K562 (cell line): Measurements from ENCODE around the gene EPOP. TPM values are rescaled to one million over a fixed set of nuclear protein-coding genes. Genes with fewer than 3 reads are reported as not detected.
A peak's percentile ranks its signal among the peaks of the same experiment; 100 is the strongest.

Experiments
- ATAC-seq: fragments of 200-7000 bp; cut with Tn5 transposase; 3 replicates; pipeline ENCODE4 v1.9.1; 2020; ENCODE audit warnings: moderate library complexity
- BruUV-seq: library from RNA; stranded (reverse); fragments of 400-500 nt; replicated peaks from 2 replicates; lab custom pipeline; 2021; lab: Mats Ljungman, UMichigan
- CTCF ChIA-PET: fragments of 300-600 bp; formaldehyde crosslinking; extraction: SDS; loops from one replicate; lab custom pipeline; 2021; ENCODE audit warnings: low intra/inter-chr PET ratio; lab: Yijun Ruan, JAX
- POLR2A ChIA-PET: fragments of 300-600, 350-650 bp; sonication (Branson Sonifier 250); formaldehyde crosslinking; extraction: SDS; loops from one replicate; lab custom pipeline; 2021; ENCODE audit warnings: antibody characterized with exemption, inconsistent platforms; lab: Yijun Ruan, JAX
- DNase-seq, 4 experiments: peaks; one replicate each; pipeline versions ENCODE4 v3.0.0 to v3.0.0-alpha.2; 2011 to 2018; ENCODE audit warnings: low spot score in 3 of 4, mixed read lengths in 3 of 4; ENCODE audit errors: extremely low read depth in 1 of 4
- FAIRE-seq: peaks from 2 replicates; lab custom pipeline; 2011; peaks lifted over from hg19 to GRCh38; lab: Jason Lieb, UNC
- H2AFZ ChIP-seq: 2 replicates; pipeline ENCODE4 v1.6.0; 2011; ENCODE audit warnings: low read depth, low read length, control low read depth, inconsistent platforms
- H3K27ac ChIP-seq: fragments of 200-600 bp; 3 replicates; pipeline ENCODE4 v1.8.0; 2011; ENCODE audit warnings: low read depth, mild to moderate bottlenecking, control low read depth, inconsistent platforms, low read length, moderate library complexity, mixed read lengths; ENCODE audit errors: extremely low read depth
- H3K27me3 ChIP-seq, 2 experiments: fragments of 300-600 bp in 1 of 2; 2 replicates in 1 of 2; 3 replicates in 1 of 2; pipeline versions ENCODE4 v1.6.0 to v1.8.0; 2011; ENCODE audit warnings: inconsistent platforms in 2 of 2, low read length in 2 of 2, mild to moderate bottlenecking in 1 of 2, mixed read lengths in 1 of 2, moderate library complexity in 1 of 2; ENCODE audit not compliant: control insufficient read depth in 2 of 2, insufficient read depth in 2 of 2
- H3K36me3 ChIP-seq: fragments of 300-600 bp; 3 replicates; pipeline ENCODE4 v1.8.0; 2011; ENCODE audit warnings: mild to moderate bottlenecking, low read length, inconsistent platforms; ENCODE audit not compliant: control insufficient read depth, insufficient read depth
- H3K4me1 ChIP-seq, 2 experiments: fragments of 200-600 bp in 1 of 2; replicated peaks in 1 of 2; 2 replicates in 1 of 2; 3 replicates in 1 of 2; pipeline versions ENCODE4 v1.5.1 to v1.8.0; 2011; ENCODE audit warnings: inconsistent platforms in 2 of 2, low read length in 2 of 2, mild to moderate bottlenecking in 1 of 2, mixed read lengths in 1 of 2, moderate library complexity in 1 of 2; ENCODE audit not compliant: control insufficient read depth in 2 of 2, insufficient read depth in 2 of 2
- H3K4me2 ChIP-seq: 2 replicates; pipeline ENCODE4 v1.6.1; 2011; ENCODE audit warnings: low read length, control low read depth, inconsistent platforms, mixed read lengths; ENCODE audit not compliant: insufficient read depth
- H3K4me3 ChIP-seq: fragments of 200-600 bp; sonication (generic), shearing (Covaris generic); 2 replicates; pipeline ENCODE4 v1.5.1; 2016; ENCODE audit warnings: control low read depth, inconsistent platforms
- H3K79me2 ChIP-seq: fragments of 200-600 bp; 3 replicates; pipeline ENCODE4 v1.8.0; 2011; ENCODE audit warnings: low read length, inconsistent platforms; ENCODE audit not compliant: control insufficient read depth, insufficient read depth
- H3K9ac ChIP-seq, 2 experiments: 2 replicates each; pipeline versions ENCODE4 v1.6.0 to v1.6.1; 2011; ENCODE audit warnings: low read depth in 2 of 2, low read length in 2 of 2, control low read depth in 1 of 2, inconsistent platforms in 1 of 2, mild to moderate bottlenecking in 1 of 2, mixed read lengths in 1 of 2; ENCODE audit not compliant: insufficient read depth in 1 of 2
- H3K9me1 ChIP-seq: one replicate; pipeline ENCODE4 v1.6.0; 2011; ENCODE audit warnings: inconsistent platforms, mild to moderate bottlenecking, low read length, moderate library complexity; ENCODE audit not compliant: control insufficient read depth, insufficient read depth
- H3K9me3 ChIP-seq: replicated peaks from 2 replicates; pipeline ENCODE4 v1.5.1; 2011; ENCODE audit warnings: low read depth, low read length, inconsistent platforms; ENCODE audit not compliant: control insufficient read depth, insufficient read depth
- H4K20me1 ChIP-seq: replicated peaks from 2 replicates; pipeline ENCODE4 v1.6.1; 2011; ENCODE audit warnings: low read length, inconsistent platforms, mixed read lengths; ENCODE audit not compliant: control insufficient read depth, insufficient read depth
- HIVEP1 ChIP-seq: fragments of 250-450 bp; sonication (Bioruptor Pico); IDR thresholded peaks from 2 replicates; pipeline ENCODE4 v1.4.0; 2020; ENCODE audit warnings: mild to moderate bottlenecking
- NFE2L1 ChIP-seq: fragments of 450-650 bp; IDR thresholded peaks from 2 replicates; pipeline ENCODE4 v1.6.1; 2016; ENCODE audit warnings: missing genetic modification characterization, low read depth, mild to moderate bottlenecking, missing compliant biosample characterization, moderate library complexity, borderline replicate concordance
- WGBS: fragments of 100-300 bp; shearing (Covaris generic); methylation state at CpG from one replicate; pipeline ENCODE4 v1.1.6; 2016; ENCODE audit warnings: low coverage, mixed read lengths; ENCODE audit not compliant: insufficient coverage; ENCODE audit errors: missing lambda C conversion rate; 5-methylcytosine and 5-hydroxymethylcytosine counted together
- in situ Hi-C: fragments of 300-500 bp; cut with MboI; formaldehyde crosslinking; loops from 4 replicates; pipeline ENCODE4 v1.15.0; 2018; ENCODE audit warnings: inconsistent platforms, mixed read lengths
- intact Hi-C: fragments of 100-400 bp; cut with micrococcal nuclease; formaldehyde crosslinking; loops from 2 replicates; pipeline ENCODE4 v1.14.2; 2022
- polyA plus RNA-seq, 8 experiments: library from polyadenylated mRNA; depleted of rRNA in 4 of 8; stranded (reverse) in 5 of 8; unstranded in 3 of 8; fragments of >200 nt; fragmentation: Nextera tagmentation in 2 of 8; fragmentation: Illumina TruSeq in 1 of 8; extraction: Ambion mirVana in 2 of 8; extraction: Trizol in 1 of 8; gene quantifications; 2 replicates each; pipeline versions ENCODE4 v1.2.1 to v1.2.3, GENCODE V29; 2011 to 2014; ENCODE audit warnings: inconsistent platforms in 1 of 8, missing spikeins in 1 of 8
- total RNA-seq, 7 experiments: library from RNA; depleted of rRNA in 6 of 7; stranded (reverse); fragments of >200 nt in 6 of 7; fragmentation: Illumina TruSeq in 2 of 7; extraction: Trizol in 2 of 7; gene quantifications; 2 replicates each; pipeline versions ENCODE4 v1.2.1 to v1.2.3, GENCODE V29; 2011 to 2021; ENCODE audit warnings: low replicate concordance in 1 of 7
- TF ChIP-seq, protein P1 (sequence below): sonication (generic); formaldehyde crosslinking; IDR thresholded peaks from 2 replicates; pipeline ENCODE4 v1.8.0; 2023; ENCODE audit warnings: mild to moderate bottlenecking, missing genetic modification reagents
- TF ChIP-seq, protein P2 (sequence below): sonication (generic); formaldehyde crosslinking; IDR thresholded peaks from 2 replicates; pipeline ENCODE4 v1.9.0; 2022; ENCODE audit warnings: mild to moderate bottlenecking, missing genetic modification reagents

EPOP gene
- total and polyA plus RNA-seq, 9 of the 15 experiments (the other 6 are each of a cell fraction or from before 2014, with no cell fraction given): 0.41 to 10.6 (median 4.6) TPM

GRCh38 chr17:38691154-38691553, 16.4 kb upstream of the EPOP start:
- intact Hi-C loops: no loop called here
- no peak overlapping the region for H3K4me3 ChIP-seq
- no peaks in the 10 kb centered on the region for H3K79me2 ChIP-seq
- DNase-seq (no peak), ATAC-seq (peak; percentile 32), FAIRE-seq (no peak)
- in situ Hi-C loops: no loop called here
- no peak overlapping the region for H3K4me2 ChIP-seq
- H3K9ac ChIP-seq: peak overlapping the region in 1 of 2 experiments; percentile 41; a peak in 1 of 4 replicates
- H3K9me3 ChIP-seq: no peaks in the 10 kb centered on the region
- H3K27ac ChIP-seq: no peak overlapping the region
- H2AFZ ChIP-seq: peak overlapping the region; percentile 47
- BruUV-seq: no TSS peak
- POLR2A ChIA-PET: interaction anchor here (0.8 to 2.5 kb wide), 4 partner anchors 9 to 19 kb away, joined by 3 to 6 read pairs (median 5); partner anchors contain the start of gene MLLT6
- CTCF ChIA-PET: no interaction called here
- H4K20me1 ChIP-seq: no peaks in the 10 kb centered on the region
- TF ChIP-seq NFE2L1 (tag) (no peak), HIVEP1 (CRISPR knock-in tag) (no peak)
- TF ChIP-seq, protein P1, sequence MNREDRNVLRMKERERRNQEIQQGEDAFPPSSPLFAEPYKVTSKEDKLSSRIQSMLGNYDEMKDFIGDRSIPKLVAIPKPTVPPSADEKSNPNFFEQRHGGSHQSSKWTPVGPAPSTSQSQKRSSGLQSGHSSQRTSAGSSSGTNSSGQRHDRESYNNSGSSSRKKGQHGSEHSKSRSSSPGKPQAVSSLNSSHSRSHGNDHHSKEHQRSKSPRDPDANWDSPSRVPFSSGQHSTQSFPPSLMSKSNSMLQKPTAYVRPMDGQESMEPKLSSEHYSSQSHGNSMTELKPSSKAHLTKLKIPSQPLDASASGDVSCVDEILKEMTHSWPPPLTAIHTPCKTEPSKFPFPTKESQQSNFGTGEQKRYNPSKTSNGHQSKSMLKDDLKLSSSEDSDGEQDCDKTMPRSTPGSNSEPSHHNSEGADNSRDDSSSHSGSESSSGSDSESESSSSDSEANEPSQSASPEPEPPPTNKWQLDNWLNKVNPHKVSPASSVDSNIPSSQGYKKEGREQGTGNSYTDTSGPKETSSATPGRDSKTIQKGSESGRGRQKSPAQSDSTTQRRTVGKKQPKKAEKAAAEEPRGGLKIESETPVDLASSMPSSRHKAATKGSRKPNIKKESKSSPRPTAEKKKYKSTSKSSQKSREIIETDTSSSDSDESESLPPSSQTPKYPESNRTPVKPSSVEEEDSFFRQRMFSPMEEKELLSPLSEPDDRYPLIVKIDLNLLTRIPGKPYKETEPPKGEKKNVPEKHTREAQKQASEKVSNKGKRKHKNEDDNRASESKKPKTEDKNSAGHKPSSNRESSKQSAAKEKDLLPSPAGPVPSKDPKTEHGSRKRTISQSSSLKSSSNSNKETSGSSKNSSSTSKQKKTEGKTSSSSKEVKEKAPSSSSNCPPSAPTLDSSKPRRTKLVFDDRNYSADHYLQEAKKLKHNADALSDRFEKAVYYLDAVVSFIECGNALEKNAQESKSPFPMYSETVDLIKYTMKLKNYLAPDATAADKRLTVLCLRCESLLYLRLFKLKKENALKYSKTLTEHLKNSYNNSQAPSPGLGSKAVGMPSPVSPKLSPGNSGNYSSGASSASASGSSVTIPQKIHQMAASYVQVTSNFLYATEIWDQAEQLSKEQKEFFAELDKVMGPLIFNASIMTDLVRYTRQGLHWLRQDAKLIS (CRISPR knock-in tag): no peak
- TF ChIP-seq, protein P2, sequence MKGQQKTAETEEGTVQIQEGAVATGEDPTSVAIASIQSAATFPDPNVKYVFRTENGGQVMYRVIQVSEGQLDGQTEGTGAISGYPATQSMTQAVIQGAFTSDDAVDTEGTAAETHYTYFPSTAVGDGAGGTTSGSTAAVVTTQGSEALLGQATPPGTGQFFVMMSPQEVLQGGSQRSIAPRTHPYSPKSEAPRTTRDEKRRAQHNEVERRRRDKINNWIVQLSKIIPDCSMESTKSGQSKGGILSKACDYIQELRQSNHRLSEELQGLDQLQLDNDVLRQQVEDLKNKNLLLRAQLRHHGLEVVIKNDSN (CRISPR knock-in tag): no peak
- H3K9me1 ChIP-seq: no peaks in the 10 kb centered on the region
- no peaks in the 10 kb centered on the region for H3K36me3 ChIP-seq
- WGBS: 44% methylated on average over 2 of the region's 4 CpGs
- H3K27me3 ChIP-seq: no peaks in the 10 kb centered on the region
- peaks cover 0 to 18% of the 10 kb centered on the region in 2 experiments; a peak in 2 of 5 replicates for H3K4me1 ChIP-seq
